D341Med (cell line): Measurements from ENCODE around the gene NPNT.

Experiments
- DNase-seq: peaks from one replicate; pipeline ENCODE4 v3.0.0; 2012; ENCODE audit warnings: low spot score

The NPNT gene

GRCh38 chr4:105971036-105971435 lies 75.8 kb downstream of the NPNT start:
- DNase-seq = no peak

DNA sequence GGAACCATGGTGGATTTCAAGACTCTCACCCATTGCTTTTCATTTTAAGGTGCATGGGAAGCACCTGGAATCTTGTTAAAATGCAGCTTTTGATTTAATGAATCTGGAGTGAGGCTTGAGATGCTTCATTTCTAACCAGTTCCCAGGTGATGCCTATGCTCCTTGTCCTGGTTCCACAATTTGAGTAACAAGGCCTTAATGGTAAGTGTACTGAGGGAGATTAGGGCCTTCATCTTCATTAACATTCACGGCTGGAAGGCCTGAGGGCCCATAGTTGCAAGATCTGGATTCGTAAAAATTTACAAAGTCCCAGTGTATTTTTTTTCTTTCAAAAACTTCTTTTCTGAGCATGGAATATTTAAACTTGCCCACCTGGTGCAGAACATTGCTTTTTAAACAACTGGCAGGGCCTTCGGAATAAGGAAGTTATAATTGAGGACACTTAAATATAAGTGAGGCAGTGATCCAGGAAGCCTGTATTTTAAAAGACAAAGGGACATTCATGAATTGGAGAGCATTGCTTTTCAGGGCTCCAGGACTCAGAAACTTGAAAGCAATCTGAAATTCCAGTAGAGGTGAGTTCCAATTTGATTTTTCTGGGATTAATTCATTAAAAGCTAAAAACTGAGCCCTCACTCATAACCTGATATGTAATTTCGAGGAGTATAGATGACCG lies 77.8 kb downstream of the NPNT start:
- DNase-seq = no peak

- no peak for DNase-seq
These were observed 81.6 kb downstream of the NPNT start for GRCh38 chr4:105976915-105977314.

DNA sequence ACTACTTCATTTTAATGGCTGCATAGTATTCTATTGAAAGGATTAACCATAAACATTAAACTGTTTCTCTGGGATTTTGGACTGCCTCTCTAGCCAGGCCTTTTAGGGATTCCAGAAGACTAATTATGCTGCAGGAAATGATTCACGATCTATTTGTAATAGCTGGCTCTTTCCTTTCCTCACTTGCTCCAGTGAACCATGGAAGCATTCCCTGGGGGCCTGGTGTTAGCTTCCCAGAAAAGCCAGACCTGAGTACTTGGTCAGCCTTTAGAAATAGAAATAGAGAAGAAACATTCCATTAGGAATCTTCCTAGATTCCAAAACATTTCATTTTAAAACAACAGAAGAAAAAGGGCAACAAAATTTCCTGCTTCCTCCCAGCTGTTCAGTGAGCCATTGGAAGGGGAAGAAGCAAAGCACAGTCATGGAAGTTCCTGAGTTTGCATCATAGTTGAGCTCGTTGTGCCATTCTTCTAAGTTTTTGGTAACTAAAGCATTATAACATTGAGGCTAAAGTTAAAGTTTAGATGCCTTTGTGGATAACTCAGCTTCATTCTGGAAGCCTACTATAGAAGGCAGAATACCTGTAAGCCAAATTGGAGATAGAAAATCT lies 83.5 kb downstream of the NPNT start:
- no peak for DNase-seq

DNA sequence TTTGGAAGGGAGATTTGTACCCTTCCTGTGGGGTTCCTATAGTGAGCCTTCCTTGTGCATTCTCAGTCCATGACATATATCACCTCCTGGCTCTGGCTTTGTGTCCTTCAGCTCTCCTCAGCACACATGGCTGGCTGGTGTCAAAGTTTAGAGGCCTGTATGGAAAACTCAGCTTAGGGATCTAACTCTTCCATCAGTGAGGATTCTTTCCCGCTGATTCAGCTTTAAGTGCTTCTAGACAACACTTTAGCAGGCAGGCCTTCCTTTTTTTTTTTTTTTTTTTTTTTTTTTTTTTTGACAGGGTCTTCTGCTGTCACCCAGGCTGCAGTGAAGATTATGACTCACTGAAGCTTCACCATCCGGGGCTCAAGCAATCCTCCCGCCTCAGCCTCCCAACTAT lies 84.2 kb downstream of the NPNT start:
- no peak for DNase-seq

DNA sequence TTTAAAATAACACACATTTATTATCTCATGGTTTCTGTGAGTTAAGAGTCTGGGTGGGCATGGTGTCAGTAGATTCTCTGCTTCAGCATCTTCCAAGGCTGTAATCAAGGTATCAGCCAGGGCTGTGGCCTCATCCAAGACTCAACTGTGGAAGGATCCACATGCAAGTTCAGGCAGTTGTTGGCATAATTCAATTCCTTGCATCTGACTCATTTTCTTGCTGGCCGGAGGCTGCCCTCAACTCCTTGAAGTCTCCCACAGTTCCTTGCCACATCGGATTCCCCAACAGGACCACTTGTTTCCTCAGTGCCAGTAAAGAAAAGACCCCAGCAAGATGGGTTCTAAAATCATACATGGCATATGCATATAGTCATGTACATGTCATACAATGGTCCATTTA lies 93.4 kb downstream of the NPNT start:
- no peak for DNase-seq

GRCh38 chr4:105989485-105990242 lies 94.4 kb downstream of the NPNT start:
- DNase-seq = no peak

- DNase-seq = no peak
These were observed 95.7 kb downstream of the NPNT start for GRCh38 chr4:105990933-105991332.

- no peak for DNase-seq
These were observed 96.5 kb downstream of the NPNT start for GRCh38 chr4:105991726-105992125.

GRCh38 chr4:105992641-105993305 lies 97.5 kb downstream of the NPNT start:
- no peak for DNase-seq

DNA sequence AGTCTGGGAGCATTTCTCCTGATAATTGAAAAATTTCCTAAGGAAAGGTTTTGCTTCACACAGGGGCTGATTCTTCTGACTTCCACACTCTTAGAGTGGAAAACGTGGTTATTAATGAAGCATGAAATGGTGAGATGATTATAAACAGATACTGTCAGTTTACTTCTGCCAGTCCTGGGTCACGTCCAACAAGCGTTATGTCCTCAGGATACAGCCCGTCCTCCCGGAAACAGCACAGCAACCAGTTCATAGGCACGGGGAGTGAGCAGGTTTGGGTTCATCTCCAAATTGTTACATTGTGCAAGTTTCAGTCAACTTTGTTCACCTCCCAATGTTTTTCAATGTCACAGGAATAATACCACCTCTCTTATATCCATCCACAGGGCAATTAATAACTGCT lies 98.8 kb downstream of the NPNT start:
- DNase-seq = no peak

DNA sequence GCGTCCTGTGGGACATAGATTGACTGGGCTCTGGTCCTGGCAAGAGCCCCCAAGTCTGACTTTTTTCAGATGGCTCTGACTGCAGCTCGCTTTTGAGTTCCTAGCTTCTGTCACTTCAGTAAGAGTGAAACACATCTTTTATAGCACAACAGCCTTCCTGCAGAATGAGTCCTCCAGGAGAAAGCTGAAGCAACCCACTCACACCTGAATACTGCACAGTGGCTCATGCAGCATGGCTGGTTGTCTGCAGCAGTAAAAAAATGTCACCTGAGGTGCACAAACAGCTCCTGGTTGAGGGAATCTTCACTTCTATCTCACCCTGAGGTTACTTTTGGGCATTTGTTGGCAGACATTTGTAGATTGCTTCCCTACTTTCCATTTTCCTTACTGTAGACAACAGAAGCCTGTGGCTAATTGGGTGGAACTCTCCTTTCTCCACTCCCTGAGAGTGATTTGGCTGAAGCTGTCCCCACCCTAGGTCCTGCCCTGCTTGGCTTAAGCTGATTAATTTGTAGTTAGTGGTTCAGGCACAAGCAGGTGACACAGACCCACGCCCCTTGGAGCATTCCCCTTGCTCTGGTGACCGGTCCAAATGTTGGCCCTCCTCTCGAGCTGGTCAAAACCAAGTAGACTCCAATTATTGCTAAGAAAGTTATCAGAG lies 99.7 kb downstream of the NPNT start:
- DNase-seq = no peak

DNA sequence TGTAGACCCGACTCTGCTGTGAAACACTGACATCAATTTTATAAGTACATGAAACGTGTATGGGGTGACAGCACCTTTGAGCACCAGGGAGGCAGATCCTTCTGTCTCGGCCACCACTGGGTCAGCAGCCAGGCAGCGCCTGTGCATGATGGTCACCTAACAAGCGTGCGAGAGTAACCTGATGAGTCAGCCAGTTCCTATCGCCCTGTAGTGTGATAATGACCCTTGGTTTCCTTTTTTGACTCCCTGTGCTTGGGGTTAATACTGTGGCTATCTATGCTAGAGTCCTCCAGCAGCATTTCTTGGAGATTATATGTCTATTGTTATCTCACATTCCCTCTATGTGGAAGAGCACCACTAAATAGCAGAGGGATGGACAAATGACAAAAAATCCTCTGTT lies 101.6 kb downstream of the NPNT start:
- DNase-seq = no peak

DNA sequence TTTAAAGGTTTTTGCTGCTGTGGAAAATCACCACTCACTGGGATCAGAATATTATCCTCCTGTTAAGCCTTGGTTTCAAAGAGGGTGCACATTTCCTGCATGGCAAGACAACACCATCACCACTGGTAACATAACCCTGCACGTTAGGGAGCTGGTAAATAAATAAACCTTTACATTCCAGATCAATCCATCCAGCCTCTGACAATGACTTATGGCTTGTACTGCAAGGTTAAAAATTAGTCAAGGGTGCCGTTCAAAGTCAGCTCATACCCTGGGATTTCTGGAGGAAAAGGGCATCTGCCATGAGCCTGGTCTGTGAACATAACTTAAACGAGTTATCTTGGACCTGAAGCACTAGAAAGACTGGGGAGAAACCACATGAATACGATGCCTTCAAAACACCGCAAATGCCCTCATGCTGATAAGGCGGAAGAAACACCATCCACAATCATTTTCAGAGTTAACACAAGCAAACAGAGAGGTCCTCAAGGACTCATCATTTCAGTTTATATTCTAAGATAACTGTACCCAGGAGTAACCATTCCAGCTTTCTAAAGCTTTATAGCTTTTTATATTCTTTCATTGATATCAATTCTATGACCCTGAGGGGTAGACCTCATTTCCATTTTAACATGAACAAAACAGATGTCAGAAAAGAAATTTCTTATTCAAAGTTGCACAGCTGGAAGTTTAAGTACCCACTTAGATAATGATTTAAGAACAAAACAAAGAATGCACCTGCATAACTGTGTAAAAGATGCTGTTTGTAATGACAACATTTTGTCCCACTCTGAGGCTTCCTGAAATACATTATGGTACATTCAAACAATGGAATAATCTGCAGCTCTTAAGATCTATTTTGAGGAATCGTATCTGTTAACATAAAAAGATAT lies 103.1 kb downstream of the NPNT start:
- DNase-seq = no peak

GRCh38 chr4:106002994-106003393 lies 107.7 kb downstream of the NPNT start:
- no peak for DNase-seq

GRCh38 chr4:106010761-106011160 lies 115.5 kb downstream of the NPNT start:
- no peak for DNase-seq

DNA sequence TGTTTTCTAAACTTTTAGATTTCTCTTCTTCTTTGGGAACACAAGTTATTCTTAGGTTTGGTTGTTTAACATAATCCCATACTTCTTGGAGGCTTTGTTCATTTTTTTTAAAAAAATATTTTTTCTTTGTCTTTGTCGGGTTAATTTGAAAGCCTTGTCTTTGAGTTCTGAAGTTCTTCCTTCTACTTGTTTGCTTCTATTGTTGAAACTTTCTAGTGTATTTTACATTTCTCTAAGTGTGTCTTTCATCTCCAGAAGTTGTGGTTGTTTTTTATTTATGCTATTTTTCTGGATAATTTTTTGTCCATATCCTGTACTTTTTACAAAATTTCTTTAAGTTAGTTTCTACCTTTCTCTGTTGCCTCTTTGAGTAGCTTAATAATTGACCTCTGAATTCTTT lies 116.1 kb downstream of the NPNT start:
- no peak for DNase-seq

DNA sequence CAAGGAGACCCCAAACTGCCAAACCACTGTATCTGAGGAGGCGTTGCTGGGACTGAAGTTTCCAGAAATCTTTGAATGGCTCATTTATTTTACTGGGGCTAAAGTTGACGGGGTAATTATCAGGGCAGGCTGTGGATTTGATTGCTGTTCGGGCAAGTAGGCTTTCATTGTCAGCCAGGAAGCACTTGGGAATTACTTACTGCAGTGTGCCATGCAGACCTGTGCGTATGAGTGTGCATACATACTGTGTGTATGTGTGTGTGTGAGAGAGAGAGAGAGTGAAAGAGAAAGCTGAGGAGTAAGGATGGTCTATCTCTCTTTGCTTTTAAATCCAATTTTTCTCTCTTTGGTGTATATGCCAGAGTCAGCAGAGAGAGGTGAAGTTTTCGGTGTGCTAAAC lies 122.7 kb downstream of the NPNT start:
- no peak for DNase-seq

DNA sequence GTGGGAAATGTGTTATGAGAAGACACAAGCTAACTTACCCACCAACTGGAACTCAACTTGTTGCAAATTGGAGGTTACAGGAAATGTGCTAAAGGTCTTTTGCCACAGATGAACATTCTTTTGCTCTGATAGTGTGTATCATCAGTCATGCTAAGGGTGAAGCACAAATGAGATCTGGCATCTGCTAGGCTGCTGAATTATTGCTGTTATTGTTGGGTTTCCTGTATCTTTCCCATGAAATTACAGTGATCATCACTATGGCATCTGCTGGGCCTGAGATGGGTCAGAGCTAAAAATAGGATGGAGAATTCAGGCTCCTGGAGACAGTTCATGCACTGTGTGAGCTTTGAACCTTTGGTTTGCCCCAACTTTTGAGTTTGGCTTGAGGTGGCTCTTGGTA lies 124.5 kb downstream of the NPNT start:
- no peak for DNase-seq
